SU-DHL-6 (cell line): ENCODE results near the gene MYRF.

ENCODE experiments used
- H2AFZ ChIP-seq: fragments of 200-600 bp; sonication (generic); 2 replicates; pipeline ENCODE4 v1.6.1; 2014; ENCODE audit warnings: low read depth, mild to moderate bottlenecking, moderate library complexity, mixed read lengths, antibody characterized with exemption, low read length; ENCODE audit not compliant: severe bottlenecking
- H3F3A ChIP-seq: fragments of 200-600 bp; shearing (Covaris generic); 2 replicates; pipeline ENCODE4 v1.6.0; 2016; ENCODE audit warnings: antibody characterized with exemption, mild to moderate bottlenecking; ENCODE audit not compliant: insufficient read depth
- H3K27ac ChIP-seq: fragments of 200-600 bp; sonication (generic); 2 replicates; pipeline ENCODE4 v1.5.1; 2016; ENCODE audit warnings: low read depth, mild to moderate bottlenecking, low read length, moderate library complexity, mixed read lengths
- H3K27me3 ChIP-seq: fragments of 200-600 bp; sonication (generic), shearing (Covaris generic); 2 replicates; pipeline ENCODE4 v1.6.0; 2014; ENCODE audit warnings: mild to moderate bottlenecking, low read length
- H3K36me3 ChIP-seq: fragments of 200-600 bp; sonication (generic); 2 replicates; pipeline ENCODE4 v1.6.1; 2014; ENCODE audit warnings: mild to moderate bottlenecking, low read length, mixed read lengths
- H3K4me2 ChIP-seq: fragments of 300-600, 200-600 bp; shearing (Covaris generic), sonication (generic); 2 replicates; pipeline ENCODE4 v1.6.0; 2014; ENCODE audit warnings: low read length, low read depth, mild to moderate bottlenecking; ENCODE audit not compliant: poor library complexity, severe bottlenecking
- H3K4me3 ChIP-seq: fragments of 200-600 bp; sonication (generic); 2 replicates; pipeline ENCODE4 v1.5.1; 2014; ENCODE audit warnings: antibody characterized with exemption, low read length, mild to moderate bottlenecking, mixed read lengths; ENCODE audit not compliant: insufficient read depth, poor library complexity, severe bottlenecking
- H3K79me2 ChIP-seq: fragments of 200-600 bp; sonication (generic); 2 replicates; pipeline ENCODE4 v1.6.1; 2014; ENCODE audit warnings: mild to moderate bottlenecking, low read length, moderate library complexity; ENCODE audit not compliant: insufficient read depth
- H3K9ac ChIP-seq: fragments of 200-600 bp; sonication (generic); 2 replicates; pipeline ENCODE4 v1.7.0; 2014; ENCODE audit warnings: mild to moderate bottlenecking, low read length
- H3K9me2 ChIP-seq: fragments of 200-600 bp; sonication (generic); replicated peaks from 2 replicates; pipeline ENCODE4 v1.6.1; 2014; ENCODE audit warnings: low read length; ENCODE audit not compliant: insufficient read depth
- H3K9me3 ChIP-seq: fragments of 200-600 bp; sonication (generic); 2 replicates; pipeline ENCODE4 v1.6.1; 2014; ENCODE audit warnings: low read length, mixed read lengths; ENCODE audit not compliant: insufficient read depth
- H4K20me1 ChIP-seq: fragments of 200-600 bp; sonication (generic); 2 replicates; pipeline ENCODE4 v1.6.1; 2014; ENCODE audit warnings: low read depth, mild to moderate bottlenecking, antibody characterized with exemption, low read length, moderate library complexity, mixed read lengths
- EZH2phosphoT487 ChIP-seq: fragments of 200-600 bp; sonication (generic), shearing (Covaris generic); conservative IDR thresholded peaks from 2 replicates; pipeline ENCODE4 v1.6.1; 2018; ENCODE audit warnings: mild to moderate bottlenecking, antibody characterized with exemption, low read length, moderate library complexity, mixed read lengths
- TF ChIP-seq, protein P1 (sequence below): fragments of 200-600 bp; sonication (generic); IDR thresholded peaks from one replicate; pipeline ENCODE4 v1.5.1; 2017; ENCODE audit warnings: antibody characterized with exemption, mild to moderate bottlenecking, low read length, moderate library complexity; ENCODE audit not compliant: insufficient read depth, poor library complexity, severe bottlenecking

MYRF gene

GRCh38 chr11:61783717-61784505, 31.5 kb downstream of the MYRF start:
- no peak overlapping the region for H3K4me2 ChIP-seq
- no peak overlapping the region for H2AFZ ChIP-seq
- no peaks in the 10 kb centered on the region for H3K9me2 ChIP-seq
- no peaks in the 10 kb centered on the region for H3K79me2 ChIP-seq
- H3K9me3 ChIP-seq, result no peaks in the 10 kb centered on the region
- no peaks in the 10 kb centered on the region for H4K20me1 ChIP-seq
- H3K27ac ChIP-seq, result no peak overlapping the region
- H3K27me3 ChIP-seq, result no peaks in the 10 kb centered on the region
- no peaks in the 10 kb centered on the region for H3K36me3 ChIP-seq
- H3F3A ChIP-seq, result no peaks in the 10 kb centered on the region
- no peak overlapping the region for H3K4me3 ChIP-seq
- TF ChIP-seq EZH2phosphoT487, result no peak
- TF ChIP-seq, protein P1, sequence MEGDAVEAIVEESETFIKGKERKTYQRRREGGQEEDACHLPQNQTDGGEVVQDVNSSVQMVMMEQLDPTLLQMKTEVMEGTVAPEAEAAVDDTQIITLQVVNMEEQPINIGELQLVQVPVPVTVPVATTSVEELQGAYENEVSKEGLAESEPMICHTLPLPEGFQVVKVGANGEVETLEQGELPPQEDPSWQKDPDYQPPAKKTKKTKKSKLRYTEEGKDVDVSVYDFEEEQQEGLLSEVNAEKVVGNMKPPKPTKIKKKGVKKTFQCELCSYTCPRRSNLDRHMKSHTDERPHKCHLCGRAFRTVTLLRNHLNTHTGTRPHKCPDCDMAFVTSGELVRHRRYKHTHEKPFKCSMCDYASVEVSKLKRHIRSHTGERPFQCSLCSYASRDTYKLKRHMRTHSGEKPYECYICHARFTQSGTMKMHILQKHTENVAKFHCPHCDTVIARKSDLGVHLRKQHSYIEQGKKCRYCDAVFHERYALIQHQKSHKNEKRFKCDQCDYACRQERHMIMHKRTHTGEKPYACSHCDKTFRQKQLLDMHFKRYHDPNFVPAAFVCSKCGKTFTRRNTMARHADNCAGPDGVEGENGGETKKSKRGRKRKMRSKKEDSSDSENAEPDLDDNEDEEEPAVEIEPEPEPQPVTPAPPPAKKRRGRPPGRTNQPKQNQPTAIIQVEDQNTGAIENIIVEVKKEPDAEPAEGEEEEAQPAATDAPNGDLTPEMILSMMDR, result no peak
- H3K9ac ChIP-seq, result no peak overlapping the region

DNA sequence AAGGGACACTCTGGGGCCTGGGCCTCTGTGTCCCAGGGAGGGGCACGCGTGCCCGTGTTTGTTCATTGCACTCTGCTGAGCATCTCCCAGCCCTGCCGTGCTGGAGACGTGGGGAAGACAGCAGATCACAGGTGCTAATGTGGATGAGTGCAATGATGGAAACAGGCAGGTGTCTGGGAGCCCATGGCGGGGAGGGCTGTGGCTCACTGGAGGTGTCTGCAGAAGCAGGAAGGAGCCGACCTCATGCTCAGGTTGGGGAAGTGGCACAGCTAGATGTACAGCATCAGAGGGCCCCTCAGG, 32.0 kb downstream of the MYRF start:
- Histone ChIP-seq H3K27me3 (no peaks in the 10 kb centered on the region), H3K36me3 (no peaks in the 10 kb centered on the region), H3K4me3 (no peak overlapping the region), H3K27ac (no peak overlapping the region), H2AFZ (no peak overlapping the region), H3F3A (no peaks in the 10 kb centered on the region), H3K9me3 (no peaks in the 10 kb centered on the region), H4K20me1 (no peaks in the 10 kb centered on the region), H3K9ac (no peak overlapping the region), H3K9me2 (no peaks in the 10 kb centered on the region), H3K79me2 (no peaks in the 10 kb centered on the region), H3K4me2 (no peak overlapping the region)
- TF ChIP-seq EZH2phosphoT487, result no peak
- TF ChIP-seq, protein P1, result no peak

GRCh38 chr11:61785837-61786402, 33.5 kb downstream of the MYRF start:
- Histone ChIP-seq H2AFZ (no peak overlapping the region), H3K27ac (no peak overlapping the region), H3K9ac (no peak overlapping the region), H3K4me2 (no peak overlapping the region), H3K4me3 (no peak overlapping the region), H3K9me2 (no peaks in the 10 kb centered on the region), H3K36me3 (no peaks in the 10 kb centered on the region), H3K27me3 (no peaks in the 10 kb centered on the region), H4K20me1 (no peaks in the 10 kb centered on the region), H3K79me2 (0 out of 2 replicates have a peak, but pooled peaks cover 7% of the 10 kb centered on the region), H3K9me3 (no peaks in the 10 kb centered on the region), H3F3A (no peaks in the 10 kb centered on the region)
- no peak for TF ChIP-seq EZH2phosphoT487
- TF ChIP-seq, protein P1, result no peak
